Astrocyte of the cerebellum (primary cell): Measurements from ENCODE around the gene KLHL33.
"Not testable (repeated sequence)": the region's sequence is repeated elsewhere in the genome, so short reads cannot be mapped to it uniquely, and the experiment has no call there.

Source experiments
- DNase-seq: peaks from one replicate; pipeline ENCODE4 v3.0.0-alpha.2; 2011; ENCODE audit warnings: low read depth
- H3K4me3 ChIP-seq: 2 replicates; pipeline ENCODE4 v1.5.1; 2011; ENCODE audit warnings: mild to moderate bottlenecking, low read depth, low read length, moderate library complexity
- CTCF ChIP-seq: IDR thresholded peaks from 2 replicates; pipeline ENCODE4 v1.5.1; 2012; ENCODE audit warnings: low read length, low read depth, moderate library complexity, mild to moderate bottlenecking; ENCODE audit errors: missing control alignments
- in situ Hi-C: cut with HindIII; loops from 2 replicates; pipeline ENCODE4 v1.10.0; 2017; ENCODE audit warnings: low sequenced_read_pairs

Gene KLHL33

DNA sequence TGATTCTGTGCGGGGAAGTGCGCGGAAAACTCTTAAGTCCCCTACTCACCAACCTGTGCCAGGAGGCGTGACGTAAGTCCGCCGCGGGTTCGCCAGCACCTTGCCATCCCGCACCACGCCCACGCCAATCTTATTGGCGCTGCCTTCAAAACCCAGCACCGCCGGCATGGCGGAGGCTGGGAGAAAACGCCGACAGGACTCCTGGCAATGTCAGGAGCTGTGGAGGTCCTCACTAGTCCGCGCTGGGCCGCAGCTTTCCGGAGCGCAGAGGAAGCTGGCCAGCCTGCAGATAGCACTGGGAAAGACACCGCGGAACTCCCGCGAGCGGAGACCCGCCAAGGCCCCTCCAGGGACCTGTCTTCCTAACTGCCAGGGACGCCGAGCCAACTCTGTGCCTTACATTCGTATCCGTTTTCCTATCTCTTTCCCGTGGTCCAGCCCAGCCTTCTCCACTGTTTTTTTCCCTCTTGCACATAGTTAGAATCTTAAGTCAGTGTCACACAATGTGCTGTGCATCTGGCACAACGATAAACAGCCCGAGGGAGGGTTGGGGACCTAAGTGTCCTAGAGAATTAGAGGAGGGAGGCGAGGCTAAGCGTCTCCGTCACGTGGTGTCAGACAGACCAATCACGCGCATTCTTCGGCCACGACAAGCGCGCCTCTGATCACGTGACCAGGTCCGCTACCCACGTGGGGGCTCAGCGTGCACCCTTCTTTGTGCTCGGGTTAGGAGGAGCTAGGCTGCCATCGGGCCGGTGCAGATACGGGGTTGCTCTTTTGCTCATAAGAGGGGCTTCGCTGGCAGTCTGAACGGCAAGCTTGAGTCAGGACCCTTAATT lies 18.8 kb upstream of the KLHL33 start, which contains the start of the genes APEX1 and OSGEP:
Gene APEX1, plus strand, starts transcription at position 711 of the 839 bp plus-strand sequence. CDS start 420 bp downstream, outside the sequence.
Gene OSGEP, minus strand, starts transcription at position 297 of the 839 bp plus-strand sequence. Its CDS starts 129 bp downstream, at position 168.
- TF ChIP-seq CTCF, result no peak
- peak; percentile 99 for DNase-seq
- in situ Hi-C loops, result no loop called here
- H3K4me3 ChIP-seq, result peak within 1 kb of the TSS; percentile 75

DNA sequence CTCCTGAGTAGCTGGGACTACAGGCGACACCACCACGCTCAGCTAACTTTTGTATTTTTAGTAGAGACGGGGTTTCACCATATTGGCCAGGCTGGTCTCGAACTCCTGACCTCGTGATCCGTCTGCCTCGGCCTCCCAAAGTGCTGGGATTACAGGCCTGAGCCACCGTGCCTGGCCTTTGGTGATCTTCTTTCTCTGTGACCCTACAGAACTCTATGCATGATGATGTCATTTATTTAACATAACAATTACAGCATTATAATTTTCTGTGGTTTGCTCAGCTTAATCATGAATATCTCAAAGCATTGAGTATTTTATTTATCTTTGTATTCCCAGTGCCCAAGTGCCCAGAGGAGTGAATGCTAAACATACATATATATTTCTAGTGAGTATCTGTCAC lies 16.9 kb upstream of the KLHL33 start:
- DNase-seq, in situ Hi-C loops, H3K4me3 ChIP-seq: not testable (repeated sequence)

- in situ Hi-C loops, result no loop called here
- no peak for TF ChIP-seq CTCF
- H3K4me3 ChIP-seq, result no peak overlapping the region
- DNase-seq, result no peak
Measured at GRCh38 chr14:20446889-20447288, 10.9 kb upstream of the KLHL33 start.

DNA sequence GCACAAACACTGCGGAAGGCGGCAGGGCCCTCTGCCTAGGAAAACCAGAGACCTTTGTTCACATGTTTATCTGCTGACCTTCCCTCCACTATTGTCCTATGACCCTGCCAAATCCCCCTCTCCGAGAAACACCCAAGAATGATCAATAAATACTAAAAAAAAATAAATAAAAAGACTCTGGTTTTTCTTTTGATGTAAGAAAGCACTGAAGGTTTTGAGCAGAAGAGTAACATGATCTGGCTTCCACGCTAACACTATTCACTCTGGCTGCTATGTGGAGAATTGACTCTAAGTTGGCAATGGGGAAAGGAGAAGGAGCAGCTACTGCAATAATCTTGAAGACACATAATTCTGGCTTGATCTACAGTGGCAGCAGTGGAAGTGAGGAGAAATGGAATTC lies 7.7 kb upstream of the KLHL33 start:
- H3K4me3 ChIP-seq, in situ Hi-C loops, DNase-seq: not testable (repeated sequence)

GRCh38 chr14:20441461-20441860 lies 5.5 kb upstream of the KLHL33 start:
- TF ChIP-seq CTCF, result no peak
- in situ Hi-C loops, result no loop called here
- no peak for DNase-seq
- H3K4me3 ChIP-seq, result no peak overlapping the region

- DNase-seq, result no peak
- no peak for TF ChIP-seq CTCF
- H3K4me3 ChIP-seq, result no peak overlapping the region
- in situ Hi-C loops, result no loop called here
Measured at GRCh38 chr14:20440882-20441281, 4.9 kb upstream of the KLHL33 start.

GRCh38 chr14:20440465-20440864 lies 4.5 kb upstream of the KLHL33 start:
- no peak for DNase-seq
- TF ChIP-seq CTCF, result no peak
- H3K4me3 ChIP-seq, result no peak overlapping the region
- in situ Hi-C loops, result no loop called here
